NCI-H2029 treated with DMSO at 0.1 percent for 48 hours (cell line): ENCODE measurements around the gene KRTAP2-2.
A peak's percentile ranks its signal among the peaks of the same experiment; 100 is the strongest.

Experiments
- DNase-seq: peaks from one replicate; lab custom pipeline; 2025; lab: John Stamatoyannopoulos, UW

KRTAP2-2 gene

DNA sequence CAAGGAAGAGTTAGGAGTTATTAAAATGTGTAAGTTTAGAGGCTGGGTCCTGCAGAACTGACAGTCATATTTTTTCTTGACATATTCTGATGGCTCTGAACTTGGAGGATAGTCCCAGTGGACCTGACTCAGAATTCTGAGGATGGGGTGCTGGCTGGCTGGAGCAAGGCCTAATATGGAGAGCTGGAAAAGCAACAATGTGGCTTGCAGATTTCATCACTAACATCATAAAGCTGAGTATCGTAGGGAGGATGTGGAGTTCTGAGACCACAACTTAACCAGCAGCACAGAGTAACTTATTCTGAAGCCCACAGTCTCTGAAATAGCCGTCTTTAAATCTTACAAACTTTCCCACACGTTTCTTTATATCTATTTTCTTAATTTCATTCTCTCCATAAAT, 30.3 kb downstream of the KRTAP2-2 start:
- DNase-seq: no peak

DNA sequence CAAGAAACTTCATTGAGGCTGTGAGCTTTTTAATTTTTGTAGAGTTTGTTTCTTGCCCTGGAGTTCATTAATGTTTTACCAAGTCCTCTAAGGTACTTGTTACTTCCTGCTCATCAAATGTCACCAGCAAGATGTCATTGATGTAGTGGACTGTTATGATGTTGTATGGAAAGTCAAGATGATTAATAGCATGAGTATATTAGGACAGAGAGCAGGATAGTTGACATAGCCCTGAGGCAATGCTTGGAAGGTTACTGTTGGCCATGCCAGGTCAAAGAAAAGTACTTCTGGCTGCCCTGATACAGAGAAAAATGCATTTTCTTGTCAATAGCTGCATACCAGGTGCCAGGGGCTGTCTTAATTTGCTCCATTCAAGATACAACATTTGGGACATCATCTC, 34.7 kb downstream of the KRTAP2-2 start:
- no peak for DNase-seq

- DNase-seq: no peak
Measured at GRCh38 chr17:41019415-41019814, 35.6 kb downstream of the KRTAP2-2 start.

DNA sequence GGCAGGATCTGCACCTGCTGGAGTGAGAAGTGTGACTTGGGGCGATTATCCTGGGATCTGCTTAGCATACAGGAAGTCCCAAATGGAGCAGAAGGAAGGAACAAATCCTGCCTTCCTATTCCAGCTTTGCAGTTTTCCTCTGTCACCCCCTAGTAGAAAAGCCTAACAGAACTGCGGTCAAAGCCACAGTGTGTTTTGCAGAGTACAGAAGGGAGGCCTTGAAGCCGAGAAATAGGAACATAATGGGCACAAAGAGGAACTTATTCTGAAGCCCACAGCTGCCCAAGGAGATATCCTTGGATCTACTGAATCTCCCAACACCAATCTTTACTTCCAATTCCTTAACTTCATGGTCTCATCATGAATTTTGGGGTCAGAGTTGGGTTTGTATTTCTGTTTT, 36.5 kb downstream of the KRTAP2-2 start:
- DNase-seq: no peak

DNA sequence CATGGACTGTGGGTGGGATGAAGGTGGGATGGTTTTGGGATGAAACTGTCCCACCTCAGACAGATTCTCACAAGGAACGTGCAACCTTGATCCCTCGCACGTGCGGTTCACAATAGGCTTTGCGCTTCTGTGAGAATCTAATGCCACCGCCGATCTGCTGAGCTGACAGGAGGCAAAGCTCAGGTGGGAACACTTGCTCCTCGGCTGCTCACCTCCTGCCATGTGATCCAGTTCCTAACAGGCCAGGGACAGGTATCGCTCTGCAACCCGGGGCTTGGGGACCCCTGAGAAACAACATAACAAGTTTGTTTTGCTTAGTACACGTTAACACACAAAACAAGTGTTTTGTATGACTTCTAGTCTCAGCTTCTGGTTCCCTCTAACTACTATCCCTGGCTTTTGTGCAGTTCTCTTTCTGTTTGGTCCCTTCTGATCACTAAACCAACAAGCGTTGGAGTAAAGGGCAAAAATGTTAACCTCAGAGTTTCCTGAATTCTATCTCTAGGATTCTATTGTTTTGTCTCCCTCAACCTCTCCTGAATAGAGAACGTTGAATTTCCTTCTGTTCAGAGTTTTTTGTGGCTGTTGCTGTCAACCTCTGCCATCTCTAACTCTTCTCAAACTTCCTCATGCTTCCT, 38.3 kb downstream of the KRTAP2-2 start:
- DNase-seq: no peak

DNA sequence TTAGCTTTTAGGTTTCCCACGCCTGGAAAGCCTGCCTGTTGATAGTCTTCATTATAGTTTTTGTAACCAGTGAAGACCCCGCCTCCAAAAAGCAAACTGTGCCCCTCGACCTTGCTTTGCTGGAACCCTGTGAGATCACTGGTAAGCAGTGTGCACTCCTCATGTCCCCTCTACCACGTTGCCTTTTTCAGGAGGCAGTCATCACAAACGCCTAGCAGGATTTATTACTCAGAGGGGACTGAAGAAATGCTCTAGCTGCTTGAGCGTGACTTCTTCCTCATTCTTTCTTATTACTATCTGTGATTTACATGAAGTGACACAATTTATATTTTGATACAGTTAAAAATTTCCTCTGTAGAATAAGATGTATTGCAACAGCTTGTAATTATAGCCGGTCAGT, 39.6 kb downstream of the KRTAP2-2 start:
- no peak for DNase-seq

- DNase-seq: no peak
Measured at GRCh38 chr17:41013606-41014005, 41.4 kb downstream of the KRTAP2-2 start.

- DNase-seq: no peak
Measured at GRCh38 chr17:41013181-41013580, 41.8 kb downstream of the KRTAP2-2 start.

DNA sequence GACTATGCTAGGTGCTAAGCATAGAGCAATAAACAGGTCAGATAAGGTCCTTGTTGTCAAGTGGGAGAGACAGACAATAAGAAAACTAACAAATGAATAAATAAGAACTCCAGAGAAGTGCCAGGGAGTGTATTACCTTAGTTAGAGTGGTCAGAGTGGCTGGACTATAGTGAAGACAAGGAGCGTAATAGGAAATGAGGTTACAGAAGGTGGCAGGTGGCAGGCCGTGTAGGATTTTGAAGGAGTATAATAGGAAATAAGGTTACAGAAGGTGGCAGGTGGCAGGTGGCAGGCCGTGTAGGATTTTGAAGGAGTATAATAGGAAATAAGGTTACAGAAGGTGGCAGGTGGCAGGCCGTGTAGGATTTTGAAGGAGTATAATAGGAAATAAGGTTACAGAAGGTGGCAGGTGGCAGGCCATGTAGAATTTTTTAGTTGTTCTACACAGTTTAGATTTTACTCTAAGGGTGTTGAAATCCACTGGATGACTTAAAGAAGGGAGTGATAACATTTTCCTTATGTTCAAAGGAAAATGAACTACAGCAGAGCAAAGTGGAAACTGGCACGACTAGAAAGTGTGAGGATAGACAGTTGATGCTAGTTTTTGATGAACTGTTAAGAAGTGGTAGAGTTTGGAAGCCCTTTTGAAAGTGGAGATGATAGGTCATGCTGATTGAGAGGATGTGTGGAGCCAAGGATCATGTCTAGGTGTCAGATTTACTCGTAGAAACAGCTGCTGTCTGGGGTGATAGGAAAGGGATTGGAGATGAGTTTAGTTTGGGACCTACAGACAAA, 42.5 kb downstream of the KRTAP2-2 start:
- peak; percentile 60 for DNase-seq

DNA sequence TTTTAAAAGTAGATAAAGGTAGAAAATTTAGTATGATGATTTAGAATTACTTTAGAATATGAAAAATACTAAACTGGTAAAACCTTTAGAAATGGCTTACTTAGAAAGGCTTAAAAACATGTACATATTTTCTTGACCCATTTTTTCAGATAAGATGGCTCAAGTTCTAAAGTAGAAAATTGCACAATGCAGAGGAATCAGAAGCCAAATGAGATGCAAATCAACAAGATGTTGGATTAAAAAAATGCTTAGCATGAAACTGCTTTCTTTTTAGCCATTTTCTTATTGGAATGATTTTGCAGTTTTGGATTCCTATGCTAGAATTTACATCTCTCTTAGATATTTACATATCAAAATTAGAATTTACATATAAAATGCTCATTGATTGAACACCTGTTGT, 44.6 kb downstream of the KRTAP2-2 start:
- DNase-seq: no peak

DNA sequence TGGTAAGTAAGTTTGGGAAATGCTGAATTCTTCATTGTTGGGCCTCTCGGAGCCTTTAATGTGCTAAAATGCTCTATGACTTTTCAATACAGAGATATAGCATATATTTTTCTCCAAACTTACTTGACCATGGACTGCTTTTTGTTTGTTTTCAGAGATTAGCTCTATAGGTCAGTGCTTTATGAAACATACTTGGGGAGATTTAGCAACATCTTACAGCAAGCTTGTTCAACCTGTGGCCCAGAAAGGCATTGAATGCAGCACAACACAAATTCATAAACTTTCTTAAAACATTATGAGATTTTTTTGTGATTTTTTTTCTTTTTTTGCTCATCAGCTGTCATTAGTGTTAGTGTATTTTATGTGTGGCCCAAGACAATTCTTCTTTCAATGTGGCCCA, 45.1 kb downstream of the KRTAP2-2 start:
- DNase-seq: no peak

DNA sequence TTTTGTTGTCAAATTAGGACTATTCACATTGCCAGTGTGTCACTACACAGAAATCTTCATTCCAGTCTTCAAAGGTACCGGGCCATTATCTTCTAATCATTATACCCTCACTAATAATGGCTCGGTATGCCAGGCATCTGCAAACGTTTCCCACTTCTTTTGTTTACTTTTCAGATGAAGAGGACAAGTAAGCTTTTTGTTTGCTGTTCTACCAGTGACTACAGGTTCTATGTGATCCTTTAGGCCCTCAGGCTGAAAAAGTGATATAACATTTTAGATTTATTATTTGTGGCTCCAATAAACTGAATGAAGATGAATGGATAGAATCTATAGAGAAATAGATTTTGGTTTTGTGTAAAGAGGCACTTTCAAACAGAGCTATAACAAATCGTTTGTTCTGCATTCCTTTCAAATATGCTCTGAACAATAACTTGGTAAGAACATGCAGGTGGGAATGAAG, 45.7 kb downstream of the KRTAP2-2 start:
- peak; percentile 36 for DNase-seq

DNA sequence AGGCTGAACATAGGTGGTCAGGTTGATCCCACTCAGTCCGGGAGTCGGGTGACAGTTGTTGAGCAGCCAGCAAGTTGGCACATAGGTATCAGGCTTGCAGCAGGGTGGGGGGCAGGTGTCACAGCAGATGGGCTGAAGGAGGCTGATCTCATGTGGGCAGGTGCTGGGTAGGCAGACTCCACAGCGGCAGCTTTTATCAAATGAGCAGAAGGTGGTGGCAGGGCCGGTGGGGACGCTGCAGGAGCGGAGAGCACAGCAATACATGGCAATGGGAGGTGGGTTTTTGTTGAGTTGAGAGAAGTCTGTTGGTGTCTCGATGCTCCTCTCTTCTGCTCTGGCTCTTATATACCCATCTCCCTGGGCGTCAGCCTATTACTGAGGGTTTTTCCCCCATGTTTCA, 46.2 kb downstream of the KRTAP2-2 start, which contains the start of gene KRTAP3-1:
Gene KRTAP3-1, minus strand, starts transcription at position 318 of the 400 bp plus-strand sequence. Its CDS starts 54 bp downstream, at position 264.
- DNase-seq: peak; percentile 58
